H9 (cell line): ENCODE results near the gene ROBO1. TPM values are rescaled to one million over a fixed set of nuclear protein-coding genes. Genes with fewer than 3 reads are reported as not detected.

Experiments used
- DNase-seq: peaks from one replicate; pipeline ENCODE4 v3.0.0-alpha.2; 2017
- H2AFZ ChIP-seq: one replicate; pipeline ENCODE4 v1.6.1; 2013; ENCODE audit warnings: mild to moderate bottlenecking, low read length, control low read depth, moderate library complexity
- H2AK5ac ChIP-seq: 2 replicates; pipeline ENCODE4 v1.6.1; 2013; ENCODE audit warnings: low read length, control low read depth, mixed read lengths; ENCODE audit not compliant: insufficient read length
- H2BK120ac ChIP-seq: one replicate; pipeline ENCODE4 v1.6.1; 2013; ENCODE audit warnings: low read depth, mild to moderate bottlenecking, low read length, control low read depth, inconsistent platforms; ENCODE audit not compliant: poor library complexity, severe bottlenecking
- H2BK12ac ChIP-seq: 2 replicates; pipeline ENCODE4 v1.6.1; 2013; ENCODE audit warnings: low read length, control low read depth, mixed read lengths, low read depth; ENCODE audit not compliant: insufficient read length
- H2BK15ac ChIP-seq: 2 replicates; pipeline ENCODE4 v1.6.1; 2013; ENCODE audit warnings: low read depth, low read length, control low read depth
- H2BK20ac ChIP-seq: one replicate; pipeline ENCODE4 v1.6.1; 2013; ENCODE audit warnings: low read depth, mild to moderate bottlenecking, low read length, control low read depth, inconsistent platforms; ENCODE audit not compliant: poor library complexity, severe bottlenecking
- H2BK5ac ChIP-seq: 2 replicates; pipeline ENCODE4 v1.6.1; 2013; ENCODE audit warnings: low read length, control low read depth, mixed read lengths; ENCODE audit not compliant: insufficient read length
- H3K14ac ChIP-seq: 2 replicates; pipeline ENCODE4 v1.6.1; 2013; ENCODE audit warnings: low read length, control low read depth; ENCODE audit not compliant: insufficient read depth
- H3K18ac ChIP-seq: 2 replicates; pipeline ENCODE4 v1.6.1; 2013; ENCODE audit warnings: low read depth, mild to moderate bottlenecking, mixed read lengths, low read length, control low read depth; ENCODE audit not compliant: insufficient read length
- H3K23ac ChIP-seq: 2 replicates; pipeline ENCODE4 v1.6.1; 2013; ENCODE audit warnings: low read length, control low read depth, mixed read lengths, low read depth; ENCODE audit not compliant: insufficient read length
- H3K23me2 ChIP-seq: 2 replicates; pipeline ENCODE4 v1.6.1; 2013; ENCODE audit warnings: low read depth, mild to moderate bottlenecking, mixed read lengths, low read length, control low read depth; ENCODE audit not compliant: insufficient read length, poor library complexity, severe bottlenecking
- H3K27ac ChIP-seq: 2 replicates; pipeline ENCODE4 v1.5.1; 2013; ENCODE audit warnings: low read length, control low read depth, mixed read lengths, low read depth; ENCODE audit not compliant: insufficient read length
- H3K27me3 ChIP-seq: 2 replicates; pipeline ENCODE4 v1.6.1; 2013; ENCODE audit warnings: low read length, control low read depth, inconsistent platforms; ENCODE audit not compliant: insufficient read depth
- H3K4ac ChIP-seq: 2 replicates; pipeline ENCODE4 v1.6.1; 2013; ENCODE audit warnings: low read depth, mild to moderate bottlenecking, control low read depth, inconsistent platforms, low read length, moderate library complexity
- H3K4me1 ChIP-seq: 2 replicates; pipeline ENCODE4 v1.6.1; 2013; ENCODE audit warnings: low read length, control low read depth, inconsistent platforms; ENCODE audit not compliant: insufficient read depth
- H3K4me2 ChIP-seq: 2 replicates; pipeline ENCODE4 v1.6.1; 2013; ENCODE audit warnings: low read length, control low read depth, mixed read lengths; ENCODE audit not compliant: insufficient read length, insufficient read depth
- H3K56ac ChIP-seq: 2 replicates; pipeline ENCODE4 v1.6.1; 2013; ENCODE audit warnings: low read depth, mild to moderate bottlenecking, mixed read lengths, low read length, control low read depth; ENCODE audit not compliant: insufficient read length
- H3K79me1 ChIP-seq: 2 replicates; pipeline ENCODE4 v1.6.1; 2013; ENCODE audit warnings: low read depth, mild to moderate bottlenecking, moderate library complexity, low read length, control low read depth, inconsistent platforms; ENCODE audit not compliant: insufficient read depth, poor library complexity, severe bottlenecking
- H3K79me2 ChIP-seq: 2 replicates; pipeline ENCODE4 v1.6.1; 2013; ENCODE audit warnings: low read length, control low read depth, inconsistent platforms; ENCODE audit not compliant: insufficient read depth
- H3K9ac ChIP-seq: 2 replicates; pipeline ENCODE4 v1.6.1; 2013; ENCODE audit warnings: low read length, control low read depth, mixed read lengths; ENCODE audit not compliant: insufficient read length; ENCODE audit errors: extremely low read depth
- H3K9me3 ChIP-seq: one replicate; pipeline ENCODE4 v1.6.1; 2013; ENCODE audit warnings: low read depth, low read length, inconsistent platforms; ENCODE audit not compliant: control insufficient read depth
- H3T11ph ChIP-seq: one replicate; pipeline ENCODE4 v1.6.1; 2013; ENCODE audit warnings: mild to moderate bottlenecking, low read length, control low read depth, inconsistent platforms
- H4K20me1 ChIP-seq: one replicate; pipeline ENCODE4 v1.6.1; 2013; ENCODE audit not compliant: control insufficient read depth, insufficient read length, insufficient read depth
- H4K5ac ChIP-seq: 2 replicates; pipeline ENCODE4 v1.6.1; 2013; ENCODE audit warnings: low read depth, mild to moderate bottlenecking, mixed read lengths, low read length, control low read depth; ENCODE audit not compliant: insufficient read length
- H4K8ac ChIP-seq: replicated peaks from 2 replicates; pipeline ENCODE4 v1.6.1; 2013; ENCODE audit warnings: low read length, control low read depth, mixed read lengths, low read depth; ENCODE audit not compliant: insufficient read length
- H4K91ac ChIP-seq: 2 replicates; pipeline ENCODE4 v1.6.1; 2013; ENCODE audit warnings: low read depth, mild to moderate bottlenecking, moderate library complexity, mixed read lengths, low read length, control low read depth; ENCODE audit not compliant: insufficient read length
- H3K27ac Mint-ChIP-seq, 3 experiments: 2 replicates in 2 of 3; 3 replicates in 1 of 3; pipeline ENCODE4 v1.8.0; 2020 to 2021; ENCODE audit warnings: mixed read lengths in 3 of 3, mild to moderate bottlenecking in 1 of 3, moderate library complexity in 1 of 3
- H3K27me3 Mint-ChIP-seq: 2 replicates; pipeline ENCODE4 v1.8.0; 2021; ENCODE audit warnings: low read depth, mild to moderate bottlenecking, moderate library complexity, mixed read lengths
- H3K36me3 Mint-ChIP-seq, 3 experiments: 2 replicates in 2 of 3; 3 replicates in 1 of 3; pipeline ENCODE4 v1.8.0; 2020 to 2021; ENCODE audit warnings: low read depth in 3 of 3, mixed read lengths in 3 of 3; ENCODE audit not compliant: insufficient read depth in 1 of 3
- H3K4me1 Mint-ChIP-seq, 2 experiments: 2 replicates each; pipeline ENCODE4 v1.8.0; 2020; ENCODE audit warnings: mixed read lengths in 2 of 2
- H3K4me3 Mint-ChIP-seq, 2 experiments: 2 replicates in 1 of 2; 3 replicates in 1 of 2; pipeline ENCODE4 v1.8.0; 2020 to 2021; ENCODE audit warnings: mild to moderate bottlenecking in 2 of 2, mixed read lengths in 2 of 2, moderate library complexity in 1 of 2
- H3K9me3 Mint-ChIP-seq, 2 experiments: 2 replicates in 1 of 2; 3 replicates in 1 of 2; pipeline ENCODE4 v1.8.0; 2020; ENCODE audit warnings: mild to moderate bottlenecking in 2 of 2, mixed read lengths in 2 of 2, moderate library complexity in 1 of 2
- WGBS: extraction: QIAGEN DNeasy Blood & Tissue Kit; methylation state at CpG from one replicate; pipeline ENCODE4 v1.1.7; 2013; ENCODE audit warnings: missing lambda C conversion rate, low lambda C conversion rate, mixed read lengths; ENCODE audit not compliant: insufficient read length; ENCODE audit errors: extremely low coverage; 5-methylcytosine and 5-hydroxymethylcytosine counted together
- total RNA-seq: library from RNA; stranded (reverse); gene quantifications from 2 replicates; pipeline ENCODE4 v1.2.1, GENCODE V29; 2021
- TF ChIP-seq, protein P1 (sequence below): fragments of 200-600 bp; sonication (generic); conservative IDR thresholded peaks from 3 replicates; pipeline ENCODE4 v1.8.0; 2021; ENCODE audit warnings: antibody characterized with exemption, mild to moderate bottlenecking

Gene ROBO1
- total RNA-seq, 1 experiment from 2014 or later: 62.7 TPM

DNA sequence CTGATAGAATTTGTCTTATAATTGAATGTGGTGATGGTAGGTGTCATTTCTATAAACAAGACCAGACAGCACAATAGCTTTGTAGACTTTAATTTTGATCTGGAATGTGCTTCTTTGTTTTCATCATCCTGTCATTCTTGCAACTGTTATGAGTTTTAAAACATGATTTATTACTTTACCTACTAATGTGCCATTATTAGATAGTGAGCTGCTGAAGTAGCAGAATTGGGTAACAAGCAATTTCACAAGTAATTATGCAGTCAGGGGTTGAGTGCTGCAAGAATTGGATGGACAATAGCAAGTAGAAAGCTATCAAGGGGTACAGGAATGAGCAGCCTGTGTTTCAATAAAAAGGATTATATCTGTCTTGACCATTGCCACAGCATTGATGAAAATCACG lies 975.6 kb downstream of the ROBO1 start:
- no peak for DNase-seq
- Histone ChIP-seq H3K9ac (no peak overlapping the region), H2BK15ac (no peak overlapping the region), H3K23ac (no peak overlapping the region), H4K20me1 (no peaks in the 10 kb centered on the region), H2AK5ac (no peak overlapping the region), H2BK5ac (no peak overlapping the region), H3T11ph (no peak overlapping the region), H3K27me3 (no peaks in the 10 kb centered on the region), H3K14ac (no peak overlapping the region), H3K27ac (no peak overlapping the region), H2AFZ (no peak overlapping the region), H4K91ac (no peak overlapping the region), H3K4ac (no peak overlapping the region), H3K4me1 (peaks cover 2% of the 10 kb centered on the region; the same call in 1 of the 2 replicates), H4K8ac (no peak overlapping the region), H2BK120ac (no peak overlapping the region), H3K9me3 (no peaks in the 10 kb centered on the region), H2BK20ac (no peak overlapping the region), H3K18ac (no peak overlapping the region), H3K23me2 (no peaks in the 10 kb centered on the region), H4K5ac (no peak overlapping the region), H3K56ac (no peak overlapping the region), H3K79me2 (no peaks in the 10 kb centered on the region), H3K79me1 (peaks cover 3% of the 10 kb centered on the region), H2BK12ac (no peak overlapping the region), H3K4me2 (no peak overlapping the region)
- H3K4me3 Mint-ChIP-seq: no peak overlapping the region
- H3K27me3 Mint-ChIP-seq: no peaks in the 10 kb centered on the region
- no CpG with 5 or more reads among the region's 1 CpG for WGBS
- H3K36me3 Mint-ChIP-seq: no peaks in the 10 kb centered on the region
- no peak overlapping the region for H3K27ac Mint-ChIP-seq
- H3K9me3 Mint-ChIP-seq: no peaks in the 10 kb centered on the region
- TF ChIP-seq, protein P1, sequence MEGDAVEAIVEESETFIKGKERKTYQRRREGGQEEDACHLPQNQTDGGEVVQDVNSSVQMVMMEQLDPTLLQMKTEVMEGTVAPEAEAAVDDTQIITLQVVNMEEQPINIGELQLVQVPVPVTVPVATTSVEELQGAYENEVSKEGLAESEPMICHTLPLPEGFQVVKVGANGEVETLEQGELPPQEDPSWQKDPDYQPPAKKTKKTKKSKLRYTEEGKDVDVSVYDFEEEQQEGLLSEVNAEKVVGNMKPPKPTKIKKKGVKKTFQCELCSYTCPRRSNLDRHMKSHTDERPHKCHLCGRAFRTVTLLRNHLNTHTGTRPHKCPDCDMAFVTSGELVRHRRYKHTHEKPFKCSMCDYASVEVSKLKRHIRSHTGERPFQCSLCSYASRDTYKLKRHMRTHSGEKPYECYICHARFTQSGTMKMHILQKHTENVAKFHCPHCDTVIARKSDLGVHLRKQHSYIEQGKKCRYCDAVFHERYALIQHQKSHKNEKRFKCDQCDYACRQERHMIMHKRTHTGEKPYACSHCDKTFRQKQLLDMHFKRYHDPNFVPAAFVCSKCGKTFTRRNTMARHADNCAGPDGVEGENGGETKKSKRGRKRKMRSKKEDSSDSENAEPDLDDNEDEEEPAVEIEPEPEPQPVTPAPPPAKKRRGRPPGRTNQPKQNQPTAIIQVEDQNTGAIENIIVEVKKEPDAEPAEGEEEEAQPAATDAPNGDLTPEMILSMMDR: no peak
- H3K4me1 Mint-ChIP-seq: peaks cover 7% of the 10 kb centered on the region in 2 experiments
